H1 (cell line): ENCODE results near the gene GDPD3. TPM values are rescaled to one million over a fixed set of nuclear protein-coding genes. Genes with fewer than 3 reads are reported as not detected.
A peak's percentile ranks its signal among the peaks of the same experiment; 100 is the strongest.

Experiments used
- CHD1 ChIP-seq: IDR thresholded peaks from 2 replicates; pipeline ENCODE4 v1.6.1; 2012; ENCODE audit warnings: low read depth, low read length, improper control_type of control experiment
- CHD2 ChIP-seq: IDR thresholded peaks from 2 replicates; pipeline ENCODE4 v1.6.1; 2012; ENCODE audit warnings: low read length, improper control_type of control experiment
- EP300 ChIP-seq, 2 experiments: IDR thresholded peaks; 1 replicate in 1 of 2; 2 replicates in 1 of 2; pipeline ENCODE4 v1.6.1; 2011 to 2012; ENCODE audit warnings: low read depth in 2 of 2, low read length in 2 of 2, mild to moderate bottlenecking in 2 of 2, borderline replicate concordance in 1 of 2, inconsistent platforms in 1 of 2, moderate library complexity in 1 of 2
- EZH2 ChIP-seq: fragments of 200-600 bp; sonication (generic); IDR thresholded peaks from 2 replicates; pipeline ENCODE4 v1.7.1; 2012; ENCODE audit warnings: low read depth, mild to moderate bottlenecking, moderate library complexity, low read length, inconsistent platforms; ENCODE audit not compliant: severe bottlenecking
- GTF2F1 ChIP-seq: IDR thresholded peaks from 2 replicates; pipeline ENCODE4 v1.6.1; 2012; ENCODE audit warnings: low read depth, low read length, improper control_type of control experiment, borderline replicate concordance
- HDAC2 ChIP-seq, 2 experiments: fragments of 300-600 bp in 1 of 2; sonication (generic) in 1 of 2; IDR thresholded peaks; 2 replicates each; pipeline ENCODE4 v1.6.1; 2011 to 2012; ENCODE audit warnings: low read depth in 2 of 2, low read length in 2 of 2, mild to moderate bottlenecking in 2 of 2, moderate library complexity in 2 of 2, borderline replicate concordance in 1 of 2, inconsistent platforms in 1 of 2
- RAD21 ChIP-seq, 2 experiments: IDR thresholded peaks in 1 of 2; conservative IDR thresholded peaks in 1 of 2; 2 replicates each; pipeline ENCODE4 v1.6.1; 2011; ENCODE audit warnings: low read depth in 2 of 2, low read length in 2 of 2, improper control_type of control experiment in 1 of 2, inconsistent platforms in 1 of 2, mild to moderate bottlenecking in 1 of 2, moderate library complexity in 1 of 2
- SIN3A ChIP-seq, 2 experiments: IDR thresholded peaks in 1 of 2; conservative IDR thresholded peaks in 1 of 2; 2 replicates each; pipeline ENCODE4 v1.6.1; 2011 to 2012; ENCODE audit warnings: low read length in 2 of 2, improper control_type of control experiment in 1 of 2, low read depth in 1 of 2, mild to moderate bottlenecking in 1 of 2
- SIRT6 ChIP-seq: IDR thresholded peaks from one replicate; pipeline ENCODE4 v1.7.1; 2012; ENCODE audit warnings: low read length, inconsistent platforms
- YY1 ChIP-seq: IDR thresholded peaks from 2 replicates; pipeline ENCODE4 v1.6.1; 2011; ENCODE audit warnings: low read depth, mild to moderate bottlenecking, low read length
- polyA plus RNA-seq, 7 experiments: library from polyadenylated mRNA; depleted of rRNA in 3 of 7; stranded (reverse) in 5 of 7; unstranded in 2 of 7; fragments of >200 nt in 5 of 7; fragments of 200-250 nt in 2 of 7; gene quantifications; 1 replicate in 5 of 7; 2 replicates in 1 of 7; 4 replicates in 1 of 7; pipeline versions ENCODE4 v1.2.1 to v1.2.3, GENCODE V29; 2011 to 2013; ENCODE audit warnings: missing spikeins in 2 of 7, mixed read lengths in 2 of 7
- total RNA-seq: library from RNA; stranded (reverse); fragmentation: NEBNext Ultra II Directional; extraction: Animal tissue kit (Norgen Biotek cat#: 25700); gene quantifications from 2 replicates; pipeline ENCODE4 v1.2.1, GENCODE V29; 2021
- TF ChIP-seq, protein P1 (sequence below): IDR thresholded peaks from 2 replicates; pipeline ENCODE4 v1.6.1; 2011; ENCODE audit warnings: low read depth, mild to moderate bottlenecking, low read length; ENCODE audit not compliant: insufficient read depth

The GDPD3 gene
- total and polyA plus RNA-seq, 2 of the 8 experiments (the other 6 are each of a cell fraction or from before 2014, with no cell fraction given), result 0.20 TPM; not detected in 1

DNA sequence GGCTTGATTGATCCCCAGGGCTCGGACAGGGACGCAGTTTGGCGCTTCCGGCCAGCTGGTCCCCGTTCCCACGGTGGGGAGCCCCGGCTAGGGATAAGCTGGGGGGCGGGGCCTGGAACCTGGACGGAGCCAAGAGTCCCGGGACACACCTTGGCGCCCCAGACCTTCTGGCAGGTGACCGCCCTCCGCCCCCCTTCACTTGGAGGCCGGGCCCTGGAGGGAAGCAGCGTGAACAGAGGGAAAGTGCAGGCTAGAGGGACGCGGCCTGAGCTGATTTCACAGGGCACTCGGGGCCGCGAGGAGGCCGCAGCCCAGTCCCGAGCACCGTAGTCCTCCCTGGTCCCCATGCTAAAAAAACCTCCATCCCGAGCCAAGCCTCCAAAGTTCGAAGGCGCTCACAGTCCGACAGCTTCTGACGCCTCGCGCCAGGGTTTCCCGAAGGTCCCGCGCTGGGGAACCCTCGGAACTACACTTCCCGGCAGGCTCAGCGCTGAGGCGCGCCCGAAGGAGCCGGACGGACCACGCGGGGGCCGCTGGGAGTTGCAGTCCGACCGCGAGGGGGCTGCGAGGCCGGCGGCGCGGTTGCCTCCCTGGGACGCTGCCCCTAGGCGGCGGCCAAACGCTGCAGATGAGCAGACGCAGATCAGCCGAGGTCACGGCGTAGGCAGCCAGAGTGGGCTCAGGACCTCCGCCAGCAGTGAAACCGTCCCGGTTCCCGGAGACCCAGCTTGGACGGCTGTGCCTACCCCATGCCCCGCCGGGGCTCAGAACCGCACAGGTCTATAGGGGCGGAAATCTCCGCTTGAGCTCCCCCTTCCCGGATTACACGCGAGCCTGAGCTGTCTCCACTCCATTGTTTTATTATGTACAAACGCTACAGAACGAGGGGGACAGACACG is 21.6 kb downstream of the GDPD3 start, which contains the start of gene TBX6 (continued):
- no peak; a peak in 1 of 4 replicates for TF ChIP-seq HDAC2 (IDR thresholded peaks at IDR 0.05; ENCODE audit: borderline replicate concordance in 1 of 2, low read depth in 2 of 2, low read length in 2 of 2)
- TF ChIP-seq EZH2, result no peak
- no peak; a peak in 2 of 4 replicates for TF ChIP-seq SIN3A (conservative IDR thresholded peaks at IDR 0.05 in 1 of 2, IDR thresholded peaks at IDR 0.05 in 1 of 2; ENCODE audit: low read depth in 1 of 2, low read length in 2 of 2)
- no peak for TF ChIP-seq SIRT6
- no peak for TF ChIP-seq GTF2F1
- TF ChIP-seq, protein P1, sequence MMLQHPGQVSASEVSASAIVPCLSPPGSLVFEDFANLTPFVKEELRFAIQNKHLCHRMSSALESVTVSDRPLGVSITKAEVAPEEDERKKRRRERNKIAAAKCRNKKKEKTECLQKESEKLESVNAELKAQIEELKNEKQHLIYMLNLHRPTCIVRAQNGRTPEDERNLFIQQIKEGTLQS, result 0 out of 2 replicates have a peak, but pooled peaks have one; percentile 36
- peak; percentile 60 to 70 for TF ChIP-seq RAD21 (IDR thresholded peaks at IDR 0.05 in 1 of 2, conservative IDR thresholded peaks at IDR 0.05 in 1 of 2; ENCODE audit: low read depth in 2 of 2, low read length in 2 of 2)
- no peak for TF ChIP-seq CHD2
- TF ChIP-seq EP300 (IDR thresholded peaks at IDR 0.05; ENCODE audit: borderline replicate concordance in 1 of 2, low read depth in 2 of 2, low read length in 2 of 2), result no peak
- TF ChIP-seq CHD1, result no peak
- no peak; the same call in 1 of the 2 replicates for TF ChIP-seq YY1
